OCI-LY3 (cell line): ENCODE measurements around the gene EIF4EBP3.

Source experiments
- CTCF ChIP-seq: fragments of 200-600, 300-600 bp; sonication (generic); IDR thresholded peaks from 2 replicates; pipeline ENCODE4 v1.5.1; 2014; ENCODE audit warnings: antibody characterized with exemption, low read length, low read depth
- EZH2phosphoT487 ChIP-seq: fragments of 200-600 bp; shearing (Covaris generic); IDR thresholded peaks from 2 replicates; pipeline ENCODE4 v1.6.1; 2018; ENCODE audit warnings: antibody characterized with exemption, mixed run types, low read depth

DNA sequence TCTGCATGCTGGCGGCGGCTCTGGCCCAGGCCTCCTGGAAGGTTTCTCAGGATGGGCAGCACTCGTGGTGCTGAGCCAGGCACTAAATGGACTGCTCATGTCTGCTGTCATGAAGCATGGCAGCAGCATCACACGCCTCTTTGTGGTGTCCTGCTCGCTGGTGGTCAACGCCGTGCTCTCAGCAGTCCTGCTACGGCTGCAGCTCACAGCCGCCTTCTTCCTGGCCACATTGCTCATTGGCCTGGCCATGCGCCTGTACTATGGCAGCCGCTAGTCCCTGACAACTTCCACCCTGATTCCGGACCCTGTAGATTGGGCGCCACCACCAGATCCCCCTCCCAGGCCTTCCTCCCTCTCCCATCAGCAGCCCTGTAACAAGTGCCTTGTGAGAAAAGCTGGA lies 20.4 kb downstream of the EIF4EBP3 start:
- TF ChIP-seq CTCF: no peak
- TF ChIP-seq EZH2phosphoT487: no peak
